K562 (cell line): Measurements from ENCODE around the gene CTTNBP2. TPM values are rescaled to one million over a fixed set of nuclear protein-coding genes. Genes with fewer than 3 reads are reported as not detected.

Source experiments
- CTBP1 ChIP-seq: fragments of 450-650 bp; IDR thresholded peaks from 2 replicates; pipeline ENCODE4 v1.6.1; 2016; ENCODE audit warnings: borderline replicate concordance
- FOXM1 ChIP-seq, 2 experiments: fragments of 450-650 bp in 1 of 2; sonication (generic) in 1 of 2; formaldehyde crosslinking in 1 of 2; IDR thresholded peaks; 2 replicates each; pipeline versions ENCODE4 v1.6.1 to v1.9.0; 2017 to 2022; ENCODE audit warnings: low read depth in 2 of 2, mild to moderate bottlenecking in 2 of 2, missing genetic modification reagents in 1 of 2, moderate library complexity in 1 of 2
- HNRNPK ChIP-seq: fragments of 200-400 bp; formaldehyde crosslinking; IDR thresholded peaks from one replicate; pipeline ENCODE4 v1.6.1; 2018; ENCODE audit warnings: mild to moderate bottlenecking, low read depth, low read length; ENCODE audit not compliant: poor library complexity, severe bottlenecking
- NFATC3 ChIP-seq: fragments of 450-650 bp; IDR thresholded peaks from 2 replicates; pipeline ENCODE4 v1.6.1; 2017; ENCODE audit warnings: mild to moderate bottlenecking
- SREBF1 ChIP-seq: fragments of 150-350 bp; IDR thresholded peaks from 2 replicates; pipeline ENCODE4 v1.6.1; 2014; ENCODE audit warnings: antibody characterized with exemption, low read depth, low read length, borderline replicate concordance
- STAT5B ChIP-seq: fragments of 250-450 bp; sonication (Bioruptor Pico); IDR thresholded peaks from 2 replicates; pipeline ENCODE4 v1.8.0; 2021; ENCODE audit warnings: mild to moderate bottlenecking, inconsistent platforms
- ZBTB1 ChIP-seq: sonication (generic); formaldehyde crosslinking; IDR thresholded peaks from 2 replicates; pipeline ENCODE4 v1.8.1; 2023; ENCODE audit warnings: missing genetic modification reagents, low read depth, mild to moderate bottlenecking, borderline replicate concordance
- ZFP30 ChIP-seq: fragments of 250-450 bp; sonication (Bioruptor Pico); IDR thresholded peaks from 2 replicates; pipeline ENCODE4 v1.8.0; 2022; ENCODE audit warnings: moderate library complexity, mild to moderate bottlenecking, inconsistent platforms, borderline replicate concordance
- ZNF133 ChIP-seq: fragments of 250-450 bp; sonication (Bioruptor Pico); IDR thresholded peaks from 2 replicates; pipeline ENCODE4 v1.4.0; 2020; ENCODE audit warnings: mild to moderate bottlenecking
- ZNF280B ChIP-seq: fragments of 250-450 bp; sonication (Bioruptor Pico); IDR thresholded peaks from 2 replicates; pipeline ENCODE4 v1.5.1; 2021; ENCODE audit warnings: mild to moderate bottlenecking
- ZNF518B ChIP-seq: fragments of 250-450 bp; sonication (Bioruptor Pico); IDR thresholded peaks from 2 replicates; pipeline ENCODE4 v1.5.0; 2021; ENCODE audit warnings: mild to moderate bottlenecking, moderate library complexity
- ZNF668 ChIP-seq: fragments of 250-450 bp; sonication (Bioruptor Pico); IDR thresholded peaks from 2 replicates; pipeline ENCODE4 v1.8.0; 2022; ENCODE audit warnings: mild to moderate bottlenecking, inconsistent platforms
- ZNF707 ChIP-seq: fragments of 250-450 bp; sonication (Bioruptor Pico); conservative IDR thresholded peaks from 2 replicates; pipeline ENCODE4 v1.8.0; 2022; ENCODE audit warnings: inconsistent platforms, mild to moderate bottlenecking, moderate library complexity
- polyA plus RNA-seq, 8 experiments: library from polyadenylated mRNA; depleted of rRNA in 4 of 8; stranded (reverse) in 5 of 8; unstranded in 3 of 8; fragments of >200 nt; fragmentation: Nextera tagmentation in 2 of 8; fragmentation: Illumina TruSeq in 1 of 8; extraction: Ambion mirVana in 2 of 8; extraction: Trizol in 1 of 8; gene quantifications; 2 replicates each; pipeline versions ENCODE4 v1.2.1 to v1.2.3, GENCODE V29; 2011 to 2014; ENCODE audit warnings: inconsistent platforms in 1 of 8, missing spikeins in 1 of 8
- total RNA-seq, 7 experiments: library from RNA; depleted of rRNA in 6 of 7; stranded (reverse); fragments of >200 nt in 6 of 7; fragmentation: Illumina TruSeq in 2 of 7; extraction: Trizol in 2 of 7; gene quantifications; 2 replicates each; pipeline versions ENCODE4 v1.2.1 to v1.2.3, GENCODE V29; 2011 to 2021; ENCODE audit warnings: low replicate concordance in 1 of 7
- TF ChIP-seq, protein P1 (sequence below): fragments of 450-650 bp; IDR thresholded peaks from 2 replicates; pipeline ENCODE4 v1.6.1; 2016; ENCODE audit warnings: borderline replicate concordance
- TF ChIP-seq, protein P2 (sequence below): fragments of 450-650 bp; formaldehyde crosslinking; IDR thresholded peaks from 2 replicates; pipeline ENCODE4 v1.4.0; 2020; ENCODE audit warnings: mild to moderate bottlenecking, moderate library complexity
- TF ChIP-seq, protein P3 (sequence below): sonication (generic); formaldehyde crosslinking; IDR thresholded peaks from 2 replicates; pipeline ENCODE4 v1.8.1; 2023; ENCODE audit warnings: mild to moderate bottlenecking, missing genetic modification reagents

Gene CTTNBP2
- total and polyA plus RNA-seq, 9 of the 15 experiments (the other 6 are each of a cell fraction or from before 2014, with no cell fraction given), result 0.05 TPM; not detected in 8

- TF ChIP-seq, protein P1, sequence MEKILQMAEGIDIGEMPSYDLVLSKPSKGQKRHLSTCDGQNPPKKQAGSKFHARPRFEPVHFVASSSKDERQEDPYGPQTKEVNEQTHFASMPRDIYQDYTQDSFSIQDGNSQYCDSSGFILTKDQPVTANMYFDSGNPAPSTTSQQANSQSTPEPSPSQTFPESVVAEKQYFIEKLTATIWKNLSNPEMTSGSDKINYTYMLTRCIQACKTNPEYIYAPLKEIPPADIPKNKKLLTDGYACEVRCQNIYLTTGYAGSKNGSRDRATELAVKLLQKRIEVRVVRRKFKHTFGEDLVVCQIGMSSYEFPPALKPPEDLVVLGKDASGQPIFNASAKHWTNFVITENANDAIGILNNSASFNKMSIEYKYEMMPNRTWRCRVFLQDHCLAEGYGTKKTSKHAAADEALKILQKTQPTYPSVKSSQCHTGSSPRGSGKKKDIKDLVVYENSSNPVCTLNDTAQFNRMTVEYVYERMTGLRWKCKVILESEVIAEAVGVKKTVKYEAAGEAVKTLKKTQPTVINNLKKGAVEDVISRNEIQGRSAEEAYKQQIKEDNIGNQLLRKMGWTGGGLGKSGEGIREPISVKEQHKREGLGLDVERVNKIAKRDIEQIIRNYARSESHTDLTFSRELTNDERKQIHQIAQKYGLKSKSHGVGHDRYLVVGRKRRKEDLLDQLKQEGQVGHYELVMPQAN, result no peak
- TF ChIP-seq, protein P2, sequence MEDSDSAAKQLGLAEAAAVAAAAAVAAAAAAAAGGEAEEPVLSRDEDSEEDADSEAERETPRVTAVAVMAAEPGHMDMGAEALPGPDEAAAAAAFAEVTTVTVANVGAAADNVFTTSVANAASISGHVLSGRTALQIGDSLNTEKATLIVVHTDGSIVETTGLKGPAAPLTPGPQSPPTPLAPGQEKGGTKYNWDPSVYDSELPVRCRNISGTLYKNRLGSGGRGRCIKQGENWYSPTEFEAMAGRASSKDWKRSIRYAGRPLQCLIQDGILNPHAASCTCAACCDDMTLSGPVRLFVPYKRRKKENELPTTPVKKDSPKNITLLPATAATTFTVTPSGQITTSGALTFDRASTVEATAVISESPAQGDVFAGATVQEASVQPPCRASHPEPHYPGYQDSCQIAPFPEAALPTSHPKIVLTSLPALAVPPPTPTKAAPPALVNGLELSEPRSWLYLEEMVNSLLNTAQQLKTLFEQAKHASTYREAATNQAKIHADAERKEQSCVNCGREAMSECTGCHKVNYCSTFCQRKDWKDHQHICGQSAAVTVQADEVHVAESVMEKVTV, result peak; percentile 12; the same call in 1 of the 2 replicates
- TF ChIP-seq ZNF518B, result no peak
- no peak for TF ChIP-seq SREBF1
- no peak for TF ChIP-seq ZNF668
- TF ChIP-seq FOXM1 (IDR thresholded peaks at IDR 0.05; ENCODE audit: low read depth), result peak; percentile 90
- no peak for TF ChIP-seq FOXM1 (CRISPR knock-in tag; IDR thresholded peaks at IDR 0.05; ENCODE audit: low read depth)
- TF ChIP-seq HNRNPK, result no peak
- TF ChIP-seq ZNF280B (CRISPR knock-in tag), result no peak
- TF ChIP-seq CTBP1, result peak; percentile 98
- TF ChIP-seq STAT5B (CRISPR knock-in tag), result no peak
- TF ChIP-seq NFATC3, result no peak
- TF ChIP-seq ZNF707 (CRISPR knock-in tag), result no peak
- no peak for TF ChIP-seq ZBTB1 (CRISPR knock-in tag)
- TF ChIP-seq, protein P3, sequence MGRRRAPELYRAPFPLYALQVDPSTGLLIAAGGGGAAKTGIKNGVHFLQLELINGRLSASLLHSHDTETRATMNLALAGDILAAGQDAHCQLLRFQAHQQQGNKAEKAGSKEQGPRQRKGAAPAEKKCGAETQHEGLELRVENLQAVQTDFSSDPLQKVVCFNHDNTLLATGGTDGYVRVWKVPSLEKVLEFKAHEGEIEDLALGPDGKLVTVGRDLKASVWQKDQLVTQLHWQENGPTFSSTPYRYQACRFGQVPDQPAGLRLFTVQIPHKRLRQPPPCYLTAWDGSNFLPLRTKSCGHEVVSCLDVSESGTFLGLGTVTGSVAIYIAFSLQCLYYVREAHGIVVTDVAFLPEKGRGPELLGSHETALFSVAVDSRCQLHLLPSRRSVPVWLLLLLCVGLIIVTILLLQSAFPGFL, result no peak
- TF ChIP-seq ZFP30 (CRISPR knock-in tag), result no peak
- TF ChIP-seq ZNF133 (CRISPR knock-in tag), result no peak; the same call in 1 of the 2 replicates
Measured at GRCh38 chr7:117791877-117792780, 81.1 kb downstream of the CTTNBP2 start (continued).
